ENCODE results near the gene MAGIX.

MAGIX gene

GRCh38 chrX:49183701-49184281 is 21.2 kb downstream of the MAGIX start:
- H3K27ac ChIP-seq, result no peak overlapping the region
- no peak for TF ChIP-seq CTCF (conservative IDR thresholded peaks at IDR 0.05)

- no peak for TF ChIP-seq CTCF (conservative IDR thresholded peaks at IDR 0.05)
- no peak overlapping the region for H3K27ac ChIP-seq
Measured at GRCh38 chrX:49184294-49185281, 22.0 kb downstream of the MAGIX start.

- peak; percentile 36; the same call in 1 of the 2 replicates for TF ChIP-seq CTCF (conservative IDR thresholded peaks at IDR 0.05)
- H3K27ac ChIP-seq, result peak within 1 kb of the TSS; percentile 27; the same call in 1 of the 2 replicates
Measured at GRCh38 chrX:49186125-49187027, 23.8 kb downstream of the MAGIX start, which contains the start of gene PRICKLE3. PRICKLE3 (minus strand) TSS chrX:49186373; CDS start chrX:49186297, 76 bp downstream.

GRCh38 chrX:49187028-49187394 is 24.5 kb downstream of the MAGIX start:
- TF ChIP-seq CTCF (conservative IDR thresholded peaks at IDR 0.05), result no peak
- H3K27ac ChIP-seq, result no peak overlapping the region

- no peak overlapping the region for H3K27ac ChIP-seq
- TF ChIP-seq CTCF (conservative IDR thresholded peaks at IDR 0.05), result no peak
Measured at GRCh38 chrX:49187526-49187925, 25.0 kb downstream of the MAGIX start.

- TF ChIP-seq CTCF (conservative IDR thresholded peaks at IDR 0.05), result no peak
- H3K27ac ChIP-seq, result no peak overlapping the region
Measured at GRCh38 chrX:49188468-49189076, 26.0 kb downstream of the MAGIX start.

Data from VCaP (cell line).